ENCODE measurements around the gene CD177. TPM values are rescaled to one million over a fixed set of nuclear protein-coding genes. Genes with fewer than 3 reads are reported as not detected.
"Not testable (repeated sequence)": the region's sequence is repeated elsewhere in the genome, so short reads cannot be mapped to it uniquely, and the experiment has no call there.

Gene CD177
- total RNA-seq, 4 donors from 2014 or later: 0.31 to 2.6 (median 1.5) TPM

DNA sequence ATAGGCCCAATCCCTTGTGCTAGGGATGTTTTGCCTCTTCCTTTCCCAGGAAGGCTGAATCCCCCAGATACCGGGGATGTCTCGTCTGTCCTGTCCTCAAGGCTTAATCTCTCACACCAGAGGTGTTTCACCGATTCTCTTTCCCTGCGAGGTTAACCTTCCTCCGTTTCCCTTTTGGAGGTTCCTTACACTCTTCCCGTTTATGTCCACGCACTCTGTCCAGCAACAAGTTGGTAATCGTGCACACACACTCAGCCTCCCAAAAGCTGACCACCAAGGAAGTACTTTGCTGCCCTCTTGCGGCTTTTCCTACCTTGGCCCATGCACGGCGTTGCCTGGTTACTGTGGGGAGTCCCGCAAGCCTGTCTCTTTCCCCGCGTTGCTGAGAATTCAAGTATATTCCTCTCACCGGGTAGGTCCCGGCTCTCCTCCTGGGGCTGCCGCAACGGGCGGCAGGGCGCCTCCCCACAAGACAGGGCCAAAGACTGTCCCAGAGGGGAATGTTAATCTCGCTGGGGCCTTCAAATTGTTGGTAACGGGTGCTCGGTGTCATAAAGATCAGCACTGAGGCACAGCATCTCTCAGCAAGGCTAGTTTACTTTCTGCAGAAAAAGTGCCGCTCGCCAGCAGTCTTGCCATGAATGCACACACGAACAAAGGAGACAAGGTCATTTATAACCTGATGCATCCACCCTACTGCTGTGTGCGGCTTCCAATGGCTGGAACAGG, 36.7 kb upstream of the CD177 start:
- H3K27me3 ChIP-seq: no peaks in the 10 kb centered on the region
- H3K4me3 ChIP-seq: no peak overlapping the region
- H3K27ac ChIP-seq: no peak overlapping the region
- no peaks in the 10 kb centered on the region for H3K9me3 ChIP-seq
- no peak for DNase-seq (ENCODE audit: low spot score in 2 of 2)
- TF ChIP-seq POLR2A (IDR thresholded peaks at IDR 0.05) (no peak), POLR2AphosphoS5 (IDR thresholded peaks at IDR 0.05) (no peak), EP300 (IDR thresholded peaks at IDR 0.05) (no peak)
- TF ChIP-seq, protein P1, sequence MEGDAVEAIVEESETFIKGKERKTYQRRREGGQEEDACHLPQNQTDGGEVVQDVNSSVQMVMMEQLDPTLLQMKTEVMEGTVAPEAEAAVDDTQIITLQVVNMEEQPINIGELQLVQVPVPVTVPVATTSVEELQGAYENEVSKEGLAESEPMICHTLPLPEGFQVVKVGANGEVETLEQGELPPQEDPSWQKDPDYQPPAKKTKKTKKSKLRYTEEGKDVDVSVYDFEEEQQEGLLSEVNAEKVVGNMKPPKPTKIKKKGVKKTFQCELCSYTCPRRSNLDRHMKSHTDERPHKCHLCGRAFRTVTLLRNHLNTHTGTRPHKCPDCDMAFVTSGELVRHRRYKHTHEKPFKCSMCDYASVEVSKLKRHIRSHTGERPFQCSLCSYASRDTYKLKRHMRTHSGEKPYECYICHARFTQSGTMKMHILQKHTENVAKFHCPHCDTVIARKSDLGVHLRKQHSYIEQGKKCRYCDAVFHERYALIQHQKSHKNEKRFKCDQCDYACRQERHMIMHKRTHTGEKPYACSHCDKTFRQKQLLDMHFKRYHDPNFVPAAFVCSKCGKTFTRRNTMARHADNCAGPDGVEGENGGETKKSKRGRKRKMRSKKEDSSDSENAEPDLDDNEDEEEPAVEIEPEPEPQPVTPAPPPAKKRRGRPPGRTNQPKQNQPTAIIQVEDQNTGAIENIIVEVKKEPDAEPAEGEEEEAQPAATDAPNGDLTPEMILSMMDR (IDR thresholded peaks at IDR 0.05): no peak
- WGBS: 85% methylated on average over 15 of the region's 27 CpGs
- no peaks in the 10 kb centered on the region for H3K4me1 ChIP-seq
- H3K36me3 ChIP-seq: no peaks in the 10 kb centered on the region

DNA sequence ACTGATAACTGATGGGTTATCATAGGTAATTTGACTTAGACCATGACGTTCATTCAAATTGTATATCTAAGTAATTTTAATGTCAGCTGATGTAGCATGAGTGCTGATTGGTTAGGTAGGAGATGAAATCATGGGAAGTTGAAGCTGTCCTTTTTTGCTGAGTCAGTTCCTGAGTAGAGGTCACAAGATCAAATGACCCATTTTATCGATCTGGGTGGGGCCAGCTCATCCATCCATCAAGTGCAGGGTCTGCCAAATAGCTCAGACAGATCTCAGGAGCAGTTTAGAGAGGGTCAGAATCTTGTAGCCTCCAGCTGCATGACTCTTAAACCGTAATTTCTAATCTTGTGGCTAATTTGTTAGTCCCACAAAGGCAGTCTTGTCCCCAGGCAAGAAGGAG, 35.3 kb upstream of the CD177 start:
- no peaks in the 10 kb centered on the region for H3K9me3 ChIP-seq
- no peaks in the 10 kb centered on the region for H3K4me1 ChIP-seq
- H3K36me3 ChIP-seq: no peaks in the 10 kb centered on the region
- WGBS: 37% methylated on average over 3 of the region's 3 CpGs
- DNase-seq (ENCODE audit: low spot score in 2 of 2): no peak
- no peaks in the 10 kb centered on the region for H3K27me3 ChIP-seq
- no peak overlapping the region for H3K27ac ChIP-seq
- H3K4me3 ChIP-seq: no peak overlapping the region
- TF ChIP-seq POLR2AphosphoS5 (IDR thresholded peaks at IDR 0.05): no peak
- TF ChIP-seq POLR2A (IDR thresholded peaks at IDR 0.05): no peak
- TF ChIP-seq EP300 (IDR thresholded peaks at IDR 0.05): no peak
- TF ChIP-seq, protein P1 (IDR thresholded peaks at IDR 0.05): no peak

DNA sequence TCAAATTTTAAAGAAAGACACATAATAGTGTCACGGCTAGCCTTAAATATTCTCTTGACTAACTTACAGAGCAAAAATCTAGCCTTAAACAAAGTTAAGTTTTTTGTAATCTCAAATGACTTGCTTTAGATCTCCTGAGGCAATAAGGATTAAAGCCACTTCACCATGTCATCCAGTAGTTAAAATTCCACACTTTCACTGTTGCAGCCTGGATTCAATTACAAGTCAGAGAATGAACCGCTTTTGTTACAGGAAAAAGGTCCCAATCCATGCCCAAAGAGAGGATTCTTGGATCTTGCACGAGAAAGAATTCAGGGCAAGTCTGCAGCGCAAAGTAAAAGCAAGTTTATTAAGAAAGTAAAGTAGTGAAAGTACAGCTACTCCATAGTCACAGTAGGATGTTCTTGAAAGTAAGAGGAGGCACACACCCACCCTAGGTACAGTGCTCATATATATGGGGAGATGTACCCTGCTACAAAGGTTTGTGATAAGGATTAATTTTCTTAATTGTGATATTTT, 34.6 kb upstream of the CD177 start:
- no peaks in the 10 kb centered on the region for H3K4me1 ChIP-seq
- H3K27ac ChIP-seq: no peak overlapping the region
- no peak for TF ChIP-seq POLR2AphosphoS5 (IDR thresholded peaks at IDR 0.05)
- TF ChIP-seq, protein P1 (IDR thresholded peaks at IDR 0.05): no peak
- no peak for TF ChIP-seq POLR2A (IDR thresholded peaks at IDR 0.05)
- no peaks in the 10 kb centered on the region for H3K9me3 ChIP-seq
- H3K36me3 ChIP-seq: no peaks in the 10 kb centered on the region
- 53% methylated on average over 4 of the region's 4 CpGs for WGBS
- H3K27me3 ChIP-seq: no peaks in the 10 kb centered on the region
- no peak overlapping the region for H3K4me3 ChIP-seq
- no peak for DNase-seq (ENCODE audit: low spot score in 2 of 2)

DNA sequence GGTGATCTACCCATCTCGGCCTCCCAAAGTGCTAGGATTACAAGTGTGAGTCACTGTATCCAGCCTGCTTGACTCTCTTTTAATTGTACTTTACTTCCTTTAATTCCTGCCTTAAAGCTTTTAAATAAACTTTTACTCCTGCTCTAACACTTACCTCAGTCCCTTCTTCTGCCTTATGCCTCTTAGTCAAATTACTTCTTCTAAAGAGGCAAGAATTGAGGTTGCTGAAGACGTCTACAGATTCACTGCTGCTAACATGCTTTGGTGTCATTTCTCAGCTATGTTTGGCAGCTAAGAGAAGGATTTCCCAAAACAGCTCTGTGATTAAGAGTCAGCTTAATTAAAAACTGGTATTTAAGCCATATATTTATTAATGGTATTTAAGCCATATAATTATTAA, 32.9 kb upstream of the CD177 start:
- no peaks in the 10 kb centered on the region for H3K27me3 ChIP-seq
- H3K4me3 ChIP-seq: no peak overlapping the region
- no peaks in the 10 kb centered on the region for H3K4me1 ChIP-seq
- H3K36me3 ChIP-seq: no peaks in the 10 kb centered on the region
- no peak for DNase-seq (ENCODE audit: low spot score in 2 of 2)
- 57% methylated on average over 2 of the region's 2 CpGs for WGBS
- no peaks in the 10 kb centered on the region for H3K9me3 ChIP-seq
- H3K27ac ChIP-seq: no peak overlapping the region
- TF ChIP-seq EP300 (IDR thresholded peaks at IDR 0.05) (no peak), POLR2A (IDR thresholded peaks at IDR 0.05) (no peak), POLR2AphosphoS5 (IDR thresholded peaks at IDR 0.05) (no peak)
- TF ChIP-seq, protein P1 (IDR thresholded peaks at IDR 0.05): no peak

DNA sequence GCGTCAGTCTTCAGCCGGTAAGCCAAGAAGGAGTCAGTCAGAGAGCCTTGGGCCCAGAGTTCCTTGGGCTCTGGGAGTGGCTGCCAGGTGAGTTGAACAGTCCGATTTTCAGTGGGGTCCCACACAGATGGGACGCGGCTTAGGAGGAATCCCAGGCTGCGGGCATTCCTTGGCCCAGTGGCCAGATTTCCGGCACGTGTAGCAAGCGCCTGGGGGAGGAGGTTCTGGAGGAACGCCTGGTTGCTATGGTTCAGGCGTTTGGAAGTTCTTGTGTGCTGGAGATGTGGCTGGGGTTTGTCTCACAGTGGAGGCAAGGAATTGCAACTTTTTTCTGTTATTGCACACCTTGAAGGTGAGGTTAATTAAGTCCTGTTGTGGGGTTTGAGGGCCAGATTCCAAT, 26.7 kb upstream of the CD177 start:
- H3K27me3 ChIP-seq; H3K4me1 ChIP-seq; H3K9me3 ChIP-seq; H3K4me3 ChIP-seq; DNase-seq (ENCODE audit: low spot score in 2 of 2); H3K27ac ChIP-seq; H3K36me3 ChIP-seq: not testable (repeated sequence)
- WGBS: 83% methylated on average over 11 of the region's 11 CpGs

DNA sequence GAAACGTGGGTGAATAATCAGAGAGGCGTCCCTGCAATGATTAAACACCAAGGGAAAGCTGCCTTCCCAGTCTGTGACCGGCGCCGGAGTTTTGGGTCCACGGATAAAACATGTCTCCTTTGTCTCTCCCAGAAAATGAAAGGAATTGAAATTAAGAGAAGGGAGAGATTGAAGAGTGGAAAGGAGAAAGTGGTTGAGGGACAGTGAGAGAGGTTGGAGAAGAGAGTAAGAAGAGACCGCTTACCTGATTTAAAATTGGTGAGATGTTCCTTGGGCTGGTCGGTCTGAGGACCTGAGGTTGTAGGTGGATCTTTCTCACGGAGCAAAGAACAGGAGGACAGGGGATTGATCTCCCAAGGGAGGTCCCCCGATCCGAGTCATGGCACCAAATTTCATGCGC, 24.9 kb upstream of the CD177 start:
- H3K9me3 ChIP-seq; H3K36me3 ChIP-seq; H3K27ac ChIP-seq; DNase-seq (ENCODE audit: low spot score in 2 of 2); H3K27me3 ChIP-seq; H3K4me3 ChIP-seq; H3K4me1 ChIP-seq: not testable (repeated sequence)
- 85% methylated on average over 9 of the region's 12 CpGs for WGBS

DNA sequence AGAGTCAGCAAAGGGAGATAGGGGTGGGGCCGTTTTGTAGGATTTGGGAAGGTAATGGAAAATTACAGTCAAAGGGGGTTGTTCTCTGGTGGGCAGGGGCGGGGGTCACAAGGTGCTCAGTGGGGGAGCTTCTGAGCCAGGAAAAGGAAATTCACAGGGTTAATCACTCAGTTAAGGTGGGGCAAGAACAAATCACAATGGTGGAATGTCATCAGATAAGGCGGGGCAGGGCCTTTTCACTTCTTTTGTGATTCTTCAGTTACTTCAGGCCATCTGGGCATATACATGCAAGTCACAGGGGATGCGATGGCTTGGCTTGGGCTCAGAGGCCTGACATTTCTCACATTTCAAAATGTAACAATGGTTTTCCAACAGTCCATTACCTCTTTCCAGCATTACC, 24.4 kb upstream of the CD177 start:
- WGBS: 78% methylated on average over 4 of the region's 4 CpGs
- H3K27me3 ChIP-seq; DNase-seq (ENCODE audit: low spot score in 2 of 2); H3K27ac ChIP-seq; H3K36me3 ChIP-seq; H3K4me3 ChIP-seq; H3K4me1 ChIP-seq; H3K9me3 ChIP-seq: not testable (repeated sequence)
